H1 (cell line): Measurements from ENCODE around the gene TPBG. TPM values are rescaled to one million over a fixed set of nuclear protein-coding genes. Genes with fewer than 3 reads are reported as not detected.

ENCODE experiments used
- polyA plus RNA-seq, 7 experiments: library from polyadenylated mRNA; depleted of rRNA in 3 of 7; stranded (reverse) in 5 of 7; unstranded in 2 of 7; fragments of >200 nt in 5 of 7; fragments of 200-250 nt in 2 of 7; gene quantifications; 1 replicate in 5 of 7; 2 replicates in 1 of 7; 4 replicates in 1 of 7; pipeline versions ENCODE4 v1.2.1 to v1.2.3, GENCODE V29; 2011 to 2013; ENCODE audit warnings: missing spikeins in 2 of 7, mixed read lengths in 2 of 7
- total RNA-seq: library from RNA; stranded (reverse); fragmentation: NEBNext Ultra II Directional; extraction: Animal tissue kit (Norgen Biotek cat#: 25700); gene quantifications from 2 replicates; pipeline ENCODE4 v1.2.1, GENCODE V29; 2021
- TF ChIP-seq, protein P1 (sequence below): fragments of 300-600 bp; sonication (generic); IDR thresholded peaks from 2 replicates; pipeline ENCODE4 v1.7.1; 2012; ENCODE audit warnings: low read length, moderate library complexity, mild to moderate bottlenecking, inconsistent platforms; ENCODE audit not compliant: insufficient replicate concordance
- TF ChIP-seq, protein P2 (sequence below): IDR thresholded peaks from 2 replicates; pipeline ENCODE4 v1.6.1; 2011; ENCODE audit warnings: low read length, improper control_type of control experiment

The TPBG gene
- total and polyA plus RNA-seq, 2 of the 8 experiments (the other 6 are each of a cell fraction or from before 2014, with no cell fraction given), result 28.4 to 33.6 TPM

DNA sequence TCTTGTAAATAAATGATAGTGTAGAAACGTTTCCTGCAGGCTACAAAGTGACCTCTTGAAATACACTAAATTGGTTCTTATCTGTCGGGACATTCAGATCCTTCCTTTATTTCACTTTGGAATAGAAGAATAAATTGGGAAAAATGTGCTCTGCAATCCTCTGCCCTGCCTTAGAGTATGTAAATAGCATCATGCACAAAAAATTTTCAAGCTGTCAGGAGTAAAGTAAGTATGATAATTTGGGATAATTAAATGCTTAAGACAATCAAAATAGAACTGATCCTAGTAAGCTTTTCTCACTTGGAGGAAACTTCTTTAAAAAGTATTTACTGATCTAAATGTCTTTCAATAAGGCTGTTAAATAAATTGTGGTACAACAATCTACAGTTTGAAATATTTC is 3.1 kb upstream of the TPBG start (continued):
- TF ChIP-seq, protein P1, sequence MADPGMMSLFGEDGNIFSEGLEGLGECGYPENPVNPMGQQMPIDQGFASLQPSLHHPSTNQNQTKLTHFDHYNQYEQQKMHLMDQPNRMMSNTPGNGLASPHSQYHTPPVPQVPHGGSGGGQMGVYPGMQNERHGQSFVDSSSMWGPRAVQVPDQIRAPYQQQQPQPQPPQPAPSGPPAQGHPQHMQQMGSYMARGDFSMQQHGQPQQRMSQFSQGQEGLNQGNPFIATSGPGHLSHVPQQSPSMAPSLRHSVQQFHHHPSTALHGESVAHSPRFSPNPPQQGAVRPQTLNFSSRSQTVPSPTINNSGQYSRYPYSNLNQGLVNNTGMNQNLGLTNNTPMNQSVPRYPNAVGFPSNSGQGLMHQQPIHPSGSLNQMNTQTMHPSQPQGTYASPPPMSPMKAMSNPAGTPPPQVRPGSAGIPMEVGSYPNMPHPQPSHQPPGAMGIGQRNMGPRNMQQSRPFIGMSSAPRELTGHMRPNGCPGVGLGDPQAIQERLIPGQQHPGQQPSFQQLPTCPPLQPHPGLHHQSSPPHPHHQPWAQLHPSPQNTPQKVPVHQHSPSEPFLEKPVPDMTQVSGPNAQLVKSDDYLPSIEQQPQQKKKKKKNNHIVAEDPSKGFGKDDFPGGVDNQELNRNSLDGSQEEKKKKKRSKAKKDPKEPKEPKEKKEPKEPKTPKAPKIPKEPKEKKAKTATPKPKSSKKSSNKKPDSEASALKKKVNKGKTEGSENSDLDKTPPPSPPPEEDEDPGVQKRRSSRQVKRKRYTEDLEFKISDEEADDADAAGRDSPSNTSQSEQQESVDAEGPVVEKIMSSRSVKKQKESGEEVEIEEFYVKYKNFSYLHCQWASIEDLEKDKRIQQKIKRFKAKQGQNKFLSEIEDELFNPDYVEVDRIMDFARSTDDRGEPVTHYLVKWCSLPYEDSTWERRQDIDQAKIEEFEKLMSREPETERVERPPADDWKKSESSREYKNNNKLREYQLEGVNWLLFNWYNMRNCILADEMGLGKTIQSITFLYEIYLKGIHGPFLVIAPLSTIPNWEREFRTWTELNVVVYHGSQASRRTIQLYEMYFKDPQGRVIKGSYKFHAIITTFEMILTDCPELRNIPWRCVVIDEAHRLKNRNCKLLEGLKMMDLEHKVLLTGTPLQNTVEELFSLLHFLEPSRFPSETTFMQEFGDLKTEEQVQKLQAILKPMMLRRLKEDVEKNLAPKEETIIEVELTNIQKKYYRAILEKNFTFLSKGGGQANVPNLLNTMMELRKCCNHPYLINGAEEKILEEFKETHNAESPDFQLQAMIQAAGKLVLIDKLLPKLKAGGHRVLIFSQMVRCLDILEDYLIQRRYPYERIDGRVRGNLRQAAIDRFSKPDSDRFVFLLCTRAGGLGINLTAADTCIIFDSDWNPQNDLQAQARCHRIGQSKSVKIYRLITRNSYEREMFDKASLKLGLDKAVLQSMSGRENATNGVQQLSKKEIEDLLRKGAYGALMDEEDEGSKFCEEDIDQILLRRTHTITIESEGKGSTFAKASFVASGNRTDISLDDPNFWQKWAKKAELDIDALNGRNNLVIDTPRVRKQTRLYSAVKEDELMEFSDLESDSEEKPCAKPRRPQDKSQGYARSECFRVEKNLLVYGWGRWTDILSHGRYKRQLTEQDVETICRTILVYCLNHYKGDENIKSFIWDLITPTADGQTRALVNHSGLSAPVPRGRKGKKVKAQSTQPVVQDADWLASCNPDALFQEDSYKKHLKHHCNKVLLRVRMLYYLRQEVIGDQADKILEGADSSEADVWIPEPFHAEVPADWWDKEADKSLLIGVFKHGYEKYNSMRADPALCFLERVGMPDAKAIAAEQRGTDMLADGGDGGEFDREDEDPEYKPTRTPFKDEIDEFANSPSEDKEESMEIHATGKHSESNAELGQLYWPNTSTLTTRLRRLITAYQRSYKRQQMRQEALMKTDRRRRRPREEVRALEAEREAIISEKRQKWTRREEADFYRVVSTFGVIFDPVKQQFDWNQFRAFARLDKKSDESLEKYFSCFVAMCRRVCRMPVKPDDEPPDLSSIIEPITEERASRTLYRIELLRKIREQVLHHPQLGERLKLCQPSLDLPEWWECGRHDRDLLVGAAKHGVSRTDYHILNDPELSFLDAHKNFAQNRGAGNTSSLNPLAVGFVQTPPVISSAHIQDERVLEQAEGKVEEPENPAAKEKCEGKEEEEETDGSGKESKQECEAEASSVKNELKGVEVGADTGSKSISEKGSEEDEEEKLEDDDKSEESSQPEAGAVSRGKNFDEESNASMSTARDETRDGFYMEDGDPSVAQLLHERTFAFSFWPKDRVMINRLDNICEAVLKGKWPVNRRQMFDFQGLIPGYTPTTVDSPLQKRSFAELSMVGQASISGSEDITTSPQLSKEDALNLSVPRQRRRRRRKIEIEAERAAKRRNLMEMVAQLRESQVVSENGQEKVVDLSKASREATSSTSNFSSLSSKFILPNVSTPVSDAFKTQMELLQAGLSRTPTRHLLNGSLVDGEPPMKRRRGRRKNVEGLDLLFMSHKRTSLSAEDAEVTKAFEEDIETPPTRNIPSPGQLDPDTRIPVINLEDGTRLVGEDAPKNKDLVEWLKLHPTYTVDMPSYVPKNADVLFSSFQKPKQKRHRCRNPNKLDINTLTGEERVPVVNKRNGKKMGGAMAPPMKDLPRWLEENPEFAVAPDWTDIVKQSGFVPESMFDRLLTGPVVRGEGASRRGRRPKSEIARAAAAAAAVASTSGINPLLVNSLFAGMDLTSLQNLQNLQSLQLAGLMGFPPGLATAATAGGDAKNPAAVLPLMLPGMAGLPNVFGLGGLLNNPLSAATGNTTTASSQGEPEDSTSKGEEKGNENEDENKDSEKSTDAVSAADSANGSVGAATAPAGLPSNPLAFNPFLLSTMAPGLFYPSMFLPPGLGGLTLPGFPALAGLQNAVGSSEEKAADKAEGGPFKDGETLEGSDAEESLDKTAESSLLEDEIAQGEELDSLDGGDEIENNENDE, result no peak
- TF ChIP-seq, protein P2, sequence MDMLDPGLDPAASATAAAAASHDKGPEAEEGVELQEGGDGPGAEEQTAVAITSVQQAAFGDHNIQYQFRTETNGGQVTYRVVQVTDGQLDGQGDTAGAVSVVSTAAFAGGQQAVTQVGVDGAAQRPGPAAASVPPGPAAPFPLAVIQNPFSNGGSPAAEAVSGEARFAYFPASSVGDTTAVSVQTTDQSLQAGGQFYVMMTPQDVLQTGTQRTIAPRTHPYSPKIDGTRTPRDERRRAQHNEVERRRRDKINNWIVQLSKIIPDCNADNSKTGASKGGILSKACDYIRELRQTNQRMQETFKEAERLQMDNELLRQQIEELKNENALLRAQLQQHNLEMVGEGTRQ, result no peak
